Left lung (tissue), 10 donors: Measurements from ENCODE around the gene SPSB4. TPM values are rescaled to one million over a fixed set of nuclear protein-coding genes. Genes with fewer than 3 reads are reported as not detected.

Experiments used
- ATAC-seq: fragments of 200-7000 bp; cut with Tn5 transposase; one replicate; pipeline ENCODE4 v1.9.1; 2020; ENCODE audit warnings: moderate library complexity
- DNase-seq, 4 donors: peaks; one replicate each; pipeline ENCODE4 v3.0.0-alpha.2; 2013 to 2020
- H3K27ac ChIP-seq, 2 donors: fragments of 200-600 bp; sonication (generic) in 1 of 2; one replicate each; pipeline versions ENCODE4 v1.5.0 to v1.8.0; 2020 to 2021
- H3K27me3 ChIP-seq, 2 donors: fragments of 200-600 bp; sonication (generic) in 1 of 2; one replicate each; pipeline versions ENCODE4 v1.5.0 to v1.8.0; 2020 to 2021
- H3K36me3 ChIP-seq, 2 donors: fragments of 200-600 bp; sonication (generic) in 1 of 2; one replicate each; pipeline versions ENCODE4 v1.5.0 to v1.8.0; 2020 to 2021
- H3K4me1 ChIP-seq, 2 donors: fragments of 200-600 bp; one replicate each; pipeline ENCODE4 v1.8.0; 2021
- H3K4me3 ChIP-seq, 2 donors: fragments of 200-600 bp; sonication (generic) in 1 of 2; one replicate each; pipeline versions ENCODE4 v1.5.0 to v1.8.0; 2020 to 2021; ENCODE audit warnings: mild to moderate bottlenecking in 1 of 2
- H3K9me3 ChIP-seq, 2 donors: fragments of 200-600 bp; sonication (generic) in 1 of 2; one replicate each; pipeline versions ENCODE4 v1.5.0 to v1.8.0; 2020 to 2021
- CTCF ChIP-seq, 2 donors: fragments of 200-600 bp; sonication (generic) in 1 of 2; IDR thresholded peaks; one replicate each; pipeline versions ENCODE4 v1.5.0 to v1.8.0; 2021; ENCODE audit warnings: antibody characterized with exemption in 2 of 2
- intact Hi-C, 2 donors: fragments of 100-400 bp; cut with DNase I; formaldehyde crosslinking; loops; one replicate each; pipeline versions ENCODE4 v1.11.2 to v1.14.2; 2022
- polyA plus RNA-seq, 6 donors: library from polyadenylated mRNA; unstranded; fragments of 120-200 nt; gene quantifications; one replicate each; pipeline ENCODE4 v1.2.1, GENCODE V29; 2013; ENCODE audit not compliant: insufficient read length in 6 of 6
- total RNA-seq, 2 donors: library from RNA; stranded (reverse); fragmentation: NEBNext Ultra II Directional; extraction: Animal tissue kit (Norgen Biotek cat#: 25700); gene quantifications; one replicate each; pipeline ENCODE4 v1.2.1, GENCODE V29; 2021
- donor health status: DM: no; HTN: yes; CAD: no.
- donor health status: DM: no; HTN: no; CAD: no.

Gene SPSB4
- total and polyA plus RNA-seq, 8 donors = 1.3 to 9.9 (median 6.2) TPM

- DNase-seq (no peak), ATAC-seq (no peak)
- peaks cover 0 to 7% of the 10 kb centered on the region in 2 donors for H3K9me3 ChIP-seq
- no peaks in the 10 kb centered on the region for H3K36me3 ChIP-seq
- intact Hi-C loops = no loop called here
- H3K4me3 ChIP-seq = no peak overlapping the region
- TF ChIP-seq CTCF (IDR thresholded peaks at IDR 0.05) = no peak
- no peaks in the 10 kb centered on the region for H3K27me3 ChIP-seq
- no peaks in the 10 kb centered on the region for H3K4me1 ChIP-seq
- H3K27ac ChIP-seq = no peak overlapping the region
These were observed 126.9 kb downstream of the SPSB4 start for GRCh38 chr3:141178026-141178425.

GRCh38 chr3:141178551-141178950, 127.4 kb downstream of the SPSB4 start:
- H3K27ac ChIP-seq = no peak overlapping the region
- TF ChIP-seq CTCF (IDR thresholded peaks at IDR 0.05) = no peak
- no peak overlapping the region for H3K4me3 ChIP-seq
- no peaks in the 10 kb centered on the region for H3K36me3 ChIP-seq
- no peaks in the 10 kb centered on the region for H3K4me1 ChIP-seq
- DNase-seq (no peak), ATAC-seq (no peak)
- intact Hi-C loops = no loop called here
- H3K9me3 ChIP-seq = peaks cover 0 to 7% of the 10 kb centered on the region in 2 donors
- no peaks in the 10 kb centered on the region for H3K27me3 ChIP-seq

GRCh38 chr3:141179983-141180382, 128.8 kb downstream of the SPSB4 start:
- Histone ChIP-seq H3K4me3 (no peak overlapping the region), H3K9me3 (peaks cover 0 to 7% of the 10 kb centered on the region in 2 donors)
- no peak for ATAC-seq

GRCh38 chr3:141181196-141181595, 130.0 kb downstream of the SPSB4 start:
- no peak overlapping the region for H3K4me3 ChIP-seq
- intact Hi-C loops = no loop called here
- ATAC-seq = no peak
- no peak for DNase-seq
- no peak overlapping the region for H3K27ac ChIP-seq
- no peaks in the 10 kb centered on the region for H3K4me1 ChIP-seq
- TF ChIP-seq CTCF (IDR thresholded peaks at IDR 0.05) = no peak
- H3K36me3 ChIP-seq = no peaks in the 10 kb centered on the region
- no peaks in the 10 kb centered on the region for H3K27me3 ChIP-seq
- H3K9me3 ChIP-seq = peaks cover 0 to 7% of the 10 kb centered on the region in 2 donors

More at GRCh38 chr3:141179983-141180382, 128.8 kb downstream of the SPSB4 start:
- no peak overlapping the region for H3K27ac ChIP-seq
- H3K27me3 ChIP-seq = no peaks in the 10 kb centered on the region
- no peak for DNase-seq
- TF ChIP-seq CTCF (IDR thresholded peaks at IDR 0.05) = no peak
- H3K36me3 ChIP-seq = no peaks in the 10 kb centered on the region
- intact Hi-C loops = no loop called here
- H3K4me1 ChIP-seq = no peaks in the 10 kb centered on the region

- ATAC-seq = no peak
- Histone ChIP-seq H3K4me1 (no peaks in the 10 kb centered on the region), H3K27ac (no peak overlapping the region), H3K4me3 (no peak overlapping the region), H3K27me3 (no peaks in the 10 kb centered on the region), H3K9me3 (peaks cover 0 to 7% of the 10 kb centered on the region in 2 donors), H3K36me3 (no peaks in the 10 kb centered on the region)
- no peak for TF ChIP-seq CTCF (IDR thresholded peaks at IDR 0.05)
- intact Hi-C loops = no loop called here
- no peak for DNase-seq
These were observed 130.7 kb downstream of the SPSB4 start for GRCh38 chr3:141181819-141182218.
